Measurements from ENCODE around the gene EIF3B.
"Not testable (repeated sequence)": the region's sequence is repeated elsewhere in the genome, so short reads cannot be mapped to it uniquely, and the experiment has no call there.

EIF3B gene

GRCh38 chr7:2354186-2354938, at the start of gene EIF3B:
Gene EIF3B (plus strand): TSS chr7:2354827. CDS start chr7:2354922, 95 bp downstream.
- H3K4me3 ChIP-seq (ENCODE audit: low read depth, low read length): peak within 1 kb of the TSS; percentile 98
- DNase-seq (ENCODE audit: low read depth): peak; percentile 81

GRCh38 chr7:2305258-2305657, 49.4 kb upstream of the EIF3B start:
- not testable (repeated sequence) for H3K4me3 ChIP-seq (ENCODE audit: low read depth, low read length); DNase-seq (ENCODE audit: low read depth)

- DNase-seq (ENCODE audit: low read depth): no peak
Observed at GRCh38 chr7:2306688-2307087, 47.9 kb upstream of the EIF3B start.

GRCh38 chr7:2307690-2308107, 46.9 kb upstream of the EIF3B start:
- no peak overlapping the region for H3K4me3 ChIP-seq (ENCODE audit: low read depth, low read length)
- no peak for DNase-seq (ENCODE audit: low read depth)

More at GRCh38 chr7:2306688-2307087, 47.9 kb upstream of the EIF3B start:
- H3K4me3 ChIP-seq (ENCODE audit: low read depth, low read length): no peak overlapping the region

GRCh38 chr7:2309889-2310331, 44.7 kb upstream of the EIF3B start:
- no peak overlapping the region for H3K4me3 ChIP-seq (ENCODE audit: low read depth, low read length)
- peak; percentile 91 for DNase-seq (ENCODE audit: low read depth)

- no peak overlapping the region for H3K4me3 ChIP-seq (ENCODE audit: low read depth, low read length)
- DNase-seq (ENCODE audit: low read depth): no peak
Observed at GRCh38 chr7:2312267-2312929, 42.2 kb upstream of the EIF3B start.

GRCh38 chr7:2313450-2314208, 41.0 kb upstream of the EIF3B start:
- peak overlapping the region; percentile 90 for H3K4me3 ChIP-seq (ENCODE audit: low read depth, low read length)
- no peak for DNase-seq (ENCODE audit: low read depth)

- DNase-seq (ENCODE audit: low read depth): peak; percentile 53
- H3K4me3 ChIP-seq (ENCODE audit: low read depth, low read length): peak within 1 kb of the TSS; percentile 90
Observed at GRCh38 chr7:2314209-2314955, 40.2 kb upstream of the EIF3B start, which contains the start of gene SNX8. Gene SNX8 (minus strand): TSS chr7:2314441. CDS start chr7:2314421, 20 bp downstream.

GRCh38 chr7:2314956-2315530, 39.6 kb upstream of the EIF3B start:
- peak overlapping the region; percentile 90 for H3K4me3 ChIP-seq (ENCODE audit: low read depth, low read length)
- not testable (repeated sequence) for DNase-seq (ENCODE audit: low read depth)

- no peak for DNase-seq (ENCODE audit: low read depth)
- H3K4me3 ChIP-seq (ENCODE audit: low read depth, low read length): no peak overlapping the region
Observed at GRCh38 chr7:2315787-2316186, 38.8 kb upstream of the EIF3B start.

- no peak for DNase-seq (ENCODE audit: low read depth)
- no peak overlapping the region for H3K4me3 ChIP-seq (ENCODE audit: low read depth, low read length)
Observed at GRCh38 chr7:2316578-2316977, 38.0 kb upstream of the EIF3B start.

- no peak for DNase-seq (ENCODE audit: low read depth)
- no peak overlapping the region for H3K4me3 ChIP-seq (ENCODE audit: low read depth, low read length)
Observed at GRCh38 chr7:2317556-2318293, 36.9 kb upstream of the EIF3B start.

- H3K4me3 ChIP-seq (ENCODE audit: low read depth, low read length): no peak overlapping the region
Observed at GRCh38 chr7:2321020-2321419, 33.6 kb upstream of the EIF3B start.

GRCh38 chr7:2325162-2325561, 29.5 kb upstream of the EIF3B start:
- no peak for DNase-seq (ENCODE audit: low read depth)

More at GRCh38 chr7:2321020-2321419, 33.6 kb upstream of the EIF3B start:
- no peak for DNase-seq (ENCODE audit: low read depth)

GRCh38 chr7:2326951-2327350, 27.7 kb upstream of the EIF3B start:
- no peak overlapping the region for H3K4me3 ChIP-seq (ENCODE audit: low read depth, low read length)
- DNase-seq (ENCODE audit: low read depth): no peak

More at GRCh38 chr7:2325162-2325561, 29.5 kb upstream of the EIF3B start:
- H3K4me3 ChIP-seq (ENCODE audit: low read depth, low read length): no peak overlapping the region

GRCh38 chr7:2330493-2330892, 24.1 kb upstream of the EIF3B start:
- no peak for DNase-seq (ENCODE audit: low read depth)
- no peak overlapping the region for H3K4me3 ChIP-seq (ENCODE audit: low read depth, low read length)

- no peak for DNase-seq (ENCODE audit: low read depth)
- no peak overlapping the region for H3K4me3 ChIP-seq (ENCODE audit: low read depth, low read length)
Observed at GRCh38 chr7:2331707-2332106, 22.9 kb upstream of the EIF3B start.

- not testable (repeated sequence) for H3K4me3 ChIP-seq (ENCODE audit: low read depth, low read length); DNase-seq (ENCODE audit: low read depth)
Observed at GRCh38 chr7:2332606-2333231, 21.9 kb upstream of the EIF3B start.
